HG03575 (cell line): Measurements from ENCODE around the gene RAMP2.
"Not testable (repeated sequence)": the region's sequence is repeated elsewhere in the genome, so short reads cannot be mapped to it uniquely, and the experiment has no call there.

ENCODE experiments used
- ATAC-seq: cut with Tn5 transposase; IDR thresholded peaks from one replicate; pipeline ENCODE4 v1.9.1; 2021; ENCODE audit not compliant: unreplicated experiment, insufficient number of reproducible peaks, low FRiP score; ENCODE audit errors: extremely low read depth

The RAMP2 gene

GRCh38 chr17:42760652-42761581 lies at the start of gene RAMP2:
Gene RAMP2, plus strand, starts transcription at chr17:42761227. Its CDS starts 35 bp downstream, at chr17:42761262.
- no peak for ATAC-seq

GRCh38 chr17:42720996-42721583 lies 39.9 kb upstream of the RAMP2 start:
- no peak for ATAC-seq

- ATAC-seq = no peak
Measured at GRCh38 chr17:42723636-42724035, 37.4 kb upstream of the RAMP2 start.

GRCh38 chr17:42725143-42725542 lies 35.9 kb upstream of the RAMP2 start:
- ATAC-seq = no peak

GRCh38 chr17:42740699-42741098 lies 20.3 kb upstream of the RAMP2 start:
- ATAC-seq = no peak

- ATAC-seq = not testable (repeated sequence)
Measured at GRCh38 chr17:42742916-42743315, 18.1 kb upstream of the RAMP2 start.

GRCh38 chr17:42743595-42744282 lies 17.3 kb upstream of the RAMP2 start:
- no peak for ATAC-seq

GRCh38 chr17:42744283-42744805 lies 16.7 kb upstream of the RAMP2 start:
- no peak for ATAC-seq

GRCh38 chr17:42744806-42745617 lies 16.0 kb upstream of the RAMP2 start, which contains the start of gene EZH1:
Gene EZH1, minus strand, starts transcription at chr17:42745040. Its CDS starts 16,099 bp downstream, at chr17:42728941.
- ATAC-seq = no peak

- ATAC-seq = no peak
Measured at GRCh38 chr17:42748202-42748907, 12.7 kb upstream of the RAMP2 start.

- ATAC-seq = no peak
Measured at GRCh38 chr17:42748908-42749798, 11.9 kb upstream of the RAMP2 start.

- no peak for ATAC-seq
Measured at GRCh38 chr17:42750739-42751344, 10.2 kb upstream of the RAMP2 start.

GRCh38 chr17:42751628-42752027 lies 9.4 kb upstream of the RAMP2 start:
- no peak for ATAC-seq

GRCh38 chr17:42754782-42755181 lies 6.2 kb upstream of the RAMP2 start:
- ATAC-seq = no peak

- no peak for ATAC-seq
Measured at GRCh38 chr17:42759982-42760651, 910 bp upstream of the RAMP2 start.

- ATAC-seq = no peak
Measured at GRCh38 chr17:42761638-42762037, 611 bp downstream of the RAMP2 start.
